Measurements from ENCODE around the gene WDFY4.

The WDFY4 gene

DNA sequence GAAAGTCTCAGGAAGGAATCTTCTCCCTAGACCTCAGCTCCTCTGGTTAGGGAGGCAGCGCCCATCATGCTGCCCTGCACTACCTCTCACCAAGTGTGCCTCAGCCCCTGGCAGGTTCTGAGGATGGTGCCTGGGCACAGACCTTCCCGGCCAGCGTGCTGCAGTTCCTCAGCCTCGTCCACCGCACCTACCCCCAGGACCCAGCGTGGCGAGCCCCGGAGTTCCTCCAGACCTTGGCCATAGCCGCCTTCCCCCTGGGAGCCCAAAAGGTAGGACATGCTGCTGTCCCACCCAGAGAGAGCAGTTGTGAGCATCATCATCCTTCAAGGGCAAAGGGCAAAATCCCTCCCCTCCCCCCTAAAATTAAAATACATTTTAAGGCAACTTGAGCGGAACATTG is 132.5 kb downstream of the WDFY4 start (continued):
- TF ChIP-seq, protein P1, sequence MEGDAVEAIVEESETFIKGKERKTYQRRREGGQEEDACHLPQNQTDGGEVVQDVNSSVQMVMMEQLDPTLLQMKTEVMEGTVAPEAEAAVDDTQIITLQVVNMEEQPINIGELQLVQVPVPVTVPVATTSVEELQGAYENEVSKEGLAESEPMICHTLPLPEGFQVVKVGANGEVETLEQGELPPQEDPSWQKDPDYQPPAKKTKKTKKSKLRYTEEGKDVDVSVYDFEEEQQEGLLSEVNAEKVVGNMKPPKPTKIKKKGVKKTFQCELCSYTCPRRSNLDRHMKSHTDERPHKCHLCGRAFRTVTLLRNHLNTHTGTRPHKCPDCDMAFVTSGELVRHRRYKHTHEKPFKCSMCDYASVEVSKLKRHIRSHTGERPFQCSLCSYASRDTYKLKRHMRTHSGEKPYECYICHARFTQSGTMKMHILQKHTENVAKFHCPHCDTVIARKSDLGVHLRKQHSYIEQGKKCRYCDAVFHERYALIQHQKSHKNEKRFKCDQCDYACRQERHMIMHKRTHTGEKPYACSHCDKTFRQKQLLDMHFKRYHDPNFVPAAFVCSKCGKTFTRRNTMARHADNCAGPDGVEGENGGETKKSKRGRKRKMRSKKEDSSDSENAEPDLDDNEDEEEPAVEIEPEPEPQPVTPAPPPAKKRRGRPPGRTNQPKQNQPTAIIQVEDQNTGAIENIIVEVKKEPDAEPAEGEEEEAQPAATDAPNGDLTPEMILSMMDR (tag by site-specific recombination; IDR thresholded peaks at IDR 0.05) = no peak

DNA sequence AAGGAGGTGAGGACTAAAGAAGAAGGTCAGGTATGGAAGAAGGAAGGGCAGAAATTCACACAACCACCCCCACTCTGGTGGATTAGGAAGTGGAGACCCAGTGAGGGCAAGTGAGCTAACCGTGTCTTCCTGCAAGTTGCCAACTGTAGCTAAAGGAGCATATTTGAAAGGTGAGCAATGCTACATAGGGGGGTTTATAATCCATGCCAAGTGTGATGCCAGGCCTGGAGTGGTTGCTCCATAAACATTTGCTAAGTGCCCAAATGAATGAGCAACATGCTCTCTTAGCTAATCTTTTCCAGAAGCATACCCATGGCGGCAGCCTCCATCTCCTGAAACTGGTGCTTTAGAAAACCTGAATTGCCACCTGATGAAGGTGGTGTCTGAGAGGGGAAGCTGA is 133.4 kb downstream of the WDFY4 start:
- Histone ChIP-seq H3K27ac (ENCODE audit: extremely low read depth, low read depth, low read length) (no peak overlapping the region), H3K36me3 (ENCODE audit: control insufficient read depth in 2 of 2, insufficient read depth in 1 of 2, low read length in 2 of 2) (no peaks in the 10 kb centered on the region), H3K4me1 (ENCODE audit: control insufficient read depth, insufficient read depth, low read length) (peaks cover 4% of the 10 kb centered on the region), H3K4me3 (ENCODE audit: low read depth, low read length) (no peak overlapping the region), H3K9me3 (ENCODE audit: control insufficient read depth, insufficient read depth, low read depth, low read length) (no peaks in the 10 kb centered on the region)
- ChIA-PET CTCF (no interaction called here), POLR2A (no interaction called here)
- TF ChIP-seq YY1 (tag by site-specific recombination; IDR thresholded peaks at IDR 0.05) (no peak), ZNF529 (tag by site-specific recombination; IDR thresholded peaks at IDR 0.05; ENCODE audit: insufficient replicate concordance) (no peak), ZNF501 (tag by site-specific recombination; IDR thresholded peaks at IDR 0.05) (no peak), SETDB1 (IDR thresholded peaks at IDR 0.05; ENCODE audit: insufficient read length, low read length) (no peak), ZNF311 (tag by site-specific recombination; IDR thresholded peaks at IDR 0.05; ENCODE audit: borderline replicate concordance) (no peak), ZNF114 (tag by site-specific recombination; IDR thresholded peaks at IDR 0.05) (no peak), WT1 (tag by site-specific recombination; IDR thresholded peaks at IDR 0.05) (no peak), ZBTB48 (tag by site-specific recombination; IDR thresholded peaks at IDR 0.05) (no peak)
- TF ChIP-seq, protein P2, sequence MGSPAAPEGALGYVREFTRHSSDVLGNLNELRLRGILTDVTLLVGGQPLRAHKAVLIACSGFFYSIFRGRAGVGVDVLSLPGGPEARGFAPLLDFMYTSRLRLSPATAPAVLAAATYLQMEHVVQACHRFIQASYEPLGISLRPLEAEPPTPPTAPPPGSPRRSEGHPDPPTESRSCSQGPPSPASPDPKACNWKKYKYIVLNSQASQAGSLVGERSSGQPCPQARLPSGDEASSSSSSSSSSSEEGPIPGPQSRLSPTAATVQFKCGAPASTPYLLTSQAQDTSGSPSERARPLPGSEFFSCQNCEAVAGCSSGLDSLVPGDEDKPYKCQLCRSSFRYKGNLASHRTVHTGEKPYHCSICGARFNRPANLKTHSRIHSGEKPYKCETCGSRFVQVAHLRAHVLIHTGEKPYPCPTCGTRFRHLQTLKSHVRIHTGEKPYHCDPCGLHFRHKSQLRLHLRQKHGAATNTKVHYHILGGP (tag by site-specific recombination; IDR thresholded peaks at IDR 0.05) = no peak
- TF ChIP-seq, protein P3, sequence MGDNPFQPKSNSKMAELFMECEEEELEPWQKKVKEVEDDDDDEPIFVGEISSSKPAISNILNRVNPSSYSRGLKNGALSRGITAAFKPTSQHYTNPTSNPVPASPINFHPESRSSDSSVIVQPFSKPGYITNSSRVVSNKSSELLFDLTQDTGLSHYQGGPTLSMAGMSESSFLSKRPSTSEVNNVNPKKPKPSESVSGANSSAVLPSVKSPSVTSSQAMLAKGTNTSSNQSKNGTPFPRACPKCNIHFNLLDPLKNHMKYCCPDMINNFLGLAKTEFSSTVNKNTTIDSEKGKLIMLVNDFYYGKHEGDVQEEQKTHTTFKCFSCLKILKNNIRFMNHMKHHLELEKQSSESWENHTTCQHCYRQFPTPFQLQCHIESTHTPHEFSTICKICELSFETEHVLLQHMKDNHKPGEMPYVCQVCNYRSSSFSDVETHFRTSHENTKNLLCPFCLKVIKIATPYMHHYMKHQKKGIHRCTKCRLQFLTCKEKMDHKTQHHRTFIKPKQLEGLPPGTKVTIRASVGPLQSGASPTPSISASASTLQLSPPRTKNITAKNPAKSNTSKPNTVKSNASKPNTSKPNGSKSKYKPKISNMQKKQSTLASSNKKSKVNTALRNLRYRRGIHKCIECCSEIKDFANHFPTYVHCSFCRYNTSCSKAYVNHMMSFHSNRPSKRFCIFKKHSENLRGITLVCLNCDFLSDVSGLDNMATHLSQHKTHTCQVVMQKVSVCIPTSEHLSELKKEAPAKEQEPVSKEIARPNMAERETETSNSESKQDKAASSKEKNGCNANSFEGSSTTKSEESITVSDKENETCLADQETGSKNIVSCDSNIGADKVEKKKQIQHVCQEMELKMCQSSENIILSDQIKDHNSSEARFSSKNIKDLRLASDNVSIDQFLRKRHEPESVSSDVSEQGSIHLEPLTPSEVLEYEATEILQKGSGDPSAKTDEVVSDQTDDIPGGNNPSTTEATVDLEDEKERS (tag by site-specific recombination; IDR thresholded peaks at IDR 0.05) = no peak
- TF ChIP-seq, protein P4, sequence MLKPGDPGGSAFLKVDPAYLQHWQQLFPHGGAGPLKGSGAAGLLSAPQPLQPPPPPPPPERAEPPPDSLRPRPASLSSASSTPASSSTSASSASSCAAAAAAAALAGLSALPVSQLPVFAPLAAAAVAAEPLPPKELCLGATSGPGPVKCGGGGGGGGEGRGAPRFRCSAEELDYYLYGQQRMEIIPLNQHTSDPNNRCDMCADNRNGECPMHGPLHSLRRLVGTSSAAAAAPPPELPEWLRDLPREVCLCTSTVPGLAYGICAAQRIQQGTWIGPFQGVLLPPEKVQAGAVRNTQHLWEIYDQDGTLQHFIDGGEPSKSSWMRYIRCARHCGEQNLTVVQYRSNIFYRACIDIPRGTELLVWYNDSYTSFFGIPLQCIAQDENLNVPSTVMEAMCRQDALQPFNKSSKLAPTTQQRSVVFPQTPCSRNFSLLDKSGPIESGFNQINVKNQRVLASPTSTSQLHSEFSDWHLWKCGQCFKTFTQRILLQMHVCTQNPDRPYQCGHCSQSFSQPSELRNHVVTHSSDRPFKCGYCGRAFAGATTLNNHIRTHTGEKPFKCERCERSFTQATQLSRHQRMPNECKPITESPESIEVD (tag by site-specific recombination; IDR thresholded peaks at IDR 0.05) = no peak
- TF ChIP-seq, protein P5, sequence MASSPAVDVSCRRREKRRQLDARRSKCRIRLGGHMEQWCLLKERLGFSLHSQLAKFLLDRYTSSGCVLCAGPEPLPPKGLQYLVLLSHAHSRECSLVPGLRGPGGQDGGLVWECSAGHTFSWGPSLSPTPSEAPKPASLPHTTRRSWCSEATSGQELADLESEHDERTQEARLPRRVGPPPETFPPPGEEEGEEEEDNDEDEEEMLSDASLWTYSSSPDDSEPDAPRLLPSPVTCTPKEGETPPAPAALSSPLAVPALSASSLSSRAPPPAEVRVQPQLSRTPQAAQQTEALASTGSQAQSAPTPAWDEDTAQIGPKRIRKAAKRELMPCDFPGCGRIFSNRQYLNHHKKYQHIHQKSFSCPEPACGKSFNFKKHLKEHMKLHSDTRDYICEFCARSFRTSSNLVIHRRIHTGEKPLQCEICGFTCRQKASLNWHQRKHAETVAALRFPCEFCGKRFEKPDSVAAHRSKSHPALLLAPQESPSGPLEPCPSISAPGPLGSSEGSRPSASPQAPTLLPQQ (tag by site-specific recombination; IDR thresholded peaks at IDR 0.05) = no peak

DNA sequence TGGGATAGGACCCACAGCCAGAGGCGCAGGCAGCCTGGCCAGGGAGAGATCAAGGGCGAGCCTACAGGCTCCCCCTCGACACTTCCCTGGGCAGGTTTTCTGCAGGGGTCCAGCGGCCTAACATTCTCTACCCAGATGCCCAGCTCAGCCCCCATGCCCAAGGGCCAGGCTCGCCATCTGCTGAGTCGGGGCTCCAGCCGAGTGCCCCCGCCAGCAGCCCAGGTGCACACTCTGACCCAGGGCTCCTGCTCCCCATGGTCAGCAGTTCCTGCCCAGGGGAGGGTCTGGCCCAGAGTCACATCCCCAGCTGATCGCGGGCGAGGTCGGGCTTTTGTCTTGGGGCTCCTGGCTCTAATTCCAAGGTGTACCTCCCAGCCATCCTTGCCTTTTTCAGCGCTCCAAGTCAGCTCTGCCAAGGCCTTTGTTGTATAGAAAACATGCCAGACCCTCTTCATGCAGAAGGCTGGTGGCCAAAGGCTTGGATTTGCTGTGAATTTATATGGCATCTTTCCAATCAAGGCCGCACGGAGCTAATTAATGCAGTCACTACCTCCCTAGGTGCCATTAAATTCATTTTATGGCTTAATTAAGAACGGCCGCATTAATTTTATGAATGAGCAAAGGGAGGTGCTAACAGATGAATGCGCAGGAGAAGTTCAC is 134.3 kb downstream of the WDFY4 start:
- Histone ChIP-seq H3K9me3 (ENCODE audit: control insufficient read depth, insufficient read depth, low read depth, low read length) (no peaks in the 10 kb centered on the region), H3K4me1 (ENCODE audit: control insufficient read depth, insufficient read depth, low read length) (peaks cover 4% of the 10 kb centered on the region), H3K4me3 (ENCODE audit: low read depth, low read length) (no peak overlapping the region), H3K36me3 (ENCODE audit: control insufficient read depth in 2 of 2, insufficient read depth in 1 of 2, low read length in 2 of 2) (no peaks in the 10 kb centered on the region), H3K27ac (ENCODE audit: extremely low read depth, low read depth, low read length) (no peak overlapping the region)
- POLR2A ChIA-PET = no interaction called here
- CTCF ChIA-PET = no interaction called here
- TF ChIP-seq ZFP69B (tag by site-specific recombination; IDR thresholded peaks at IDR 0.05) (no peak), SCRT2 (tag by site-specific recombination; IDR thresholded peaks at IDR 0.05) (no peak), ZNF585B (tag by site-specific recombination; IDR thresholded peaks at IDR 0.05) (no peak), KLF9 (tag by site-specific recombination; IDR thresholded peaks at IDR 0.05; ENCODE audit: low read depth) (no peak), ZNF677 (tag by site-specific recombination; IDR thresholded peaks at IDR 0.05) (no peak), ZNF596 (tag by site-specific recombination; IDR thresholded peaks at IDR 0.05) (no peak), ZNF366 (tag by site-specific recombination; conservative IDR thresholded peaks at IDR 0.05) (no peak), ZNF155 (tag by site-specific recombination; IDR thresholded peaks at IDR 0.05) (no peak), ZNF426 (tag by site-specific recombination; IDR thresholded peaks at IDR 0.05) (no peak), IKZF3 (tag by site-specific recombination; IDR thresholded peaks at IDR 0.05) (no peak), ZBTB21 (tag by site-specific recombination; IDR thresholded peaks at IDR 0.05) (no peak), FEZF1 (tag by site-specific recombination; IDR thresholded peaks at IDR 0.05) (no peak), OVOL3 (tag by site-specific recombination; IDR thresholded peaks at IDR 0.05) (no peak)

All from HEK293 (cell line).